ENCODE data around the gene CCDC57.

CCDC57 gene

GRCh38 chr17:82170412-82170961 lies 42.2 kb downstream of the CCDC57 start:
- H3K4me3 ChIP-seq (ENCODE audit: low read length): no peak overlapping the region
- DNase-seq (ENCODE audit: low read depth, low spot score): no peak

DNA sequence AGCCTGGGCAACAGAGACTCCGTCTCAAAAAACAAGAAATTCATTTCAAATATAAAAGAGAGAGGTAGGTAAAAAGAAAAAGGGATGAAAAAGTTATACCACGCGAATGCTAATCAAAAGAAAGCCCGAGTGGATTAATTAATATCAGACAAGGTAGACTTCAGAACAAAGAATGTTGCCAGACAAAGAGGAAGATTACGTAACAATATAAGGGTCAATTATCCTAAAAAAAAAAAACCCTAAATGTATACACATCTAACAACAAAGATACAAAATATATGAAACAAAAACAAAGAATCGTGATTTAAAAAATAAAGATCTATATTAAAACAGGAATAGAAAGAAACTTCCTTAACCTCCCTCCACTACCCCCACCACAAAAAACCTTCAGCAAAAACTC lies 44.1 kb downstream of the CCDC57 start:
- DNase-seq (ENCODE audit: low read depth, low spot score): no peak
- no peak overlapping the region for H3K4me3 ChIP-seq (ENCODE audit: low read length)

DNA sequence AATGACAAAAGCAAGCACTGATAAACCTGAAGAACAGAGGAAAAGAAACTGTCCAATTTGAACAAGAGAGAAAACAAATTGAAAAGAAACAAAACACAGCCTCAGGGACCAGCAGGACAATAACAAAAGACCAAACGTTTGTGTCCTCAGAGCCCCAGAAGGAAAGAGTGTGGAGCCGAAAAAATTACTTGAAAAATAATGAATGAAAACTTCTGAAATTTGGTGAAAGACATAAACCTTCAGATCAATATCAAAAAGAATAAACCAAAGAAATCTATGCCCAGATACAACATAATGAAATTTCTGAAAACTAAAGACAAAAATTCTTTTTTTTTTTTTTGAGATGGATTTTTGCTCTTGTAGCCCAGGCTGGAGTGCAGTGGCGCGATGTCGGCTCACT lies 45.6 kb downstream of the CCDC57 start:
- DNase-seq (ENCODE audit: low read depth, low spot score): no peak

GRCh38 chr17:82164853-82165252 lies 47.8 kb downstream of the CCDC57 start:
- DNase-seq (ENCODE audit: low read depth, low spot score): no peak
- no peak overlapping the region for H3K4me3 ChIP-seq (ENCODE audit: low read length)

More for the DNA sequence above, 45.6 kb downstream of the CCDC57 start:
- H3K4me3 ChIP-seq (ENCODE audit: low read length): no peak overlapping the region

DNA sequence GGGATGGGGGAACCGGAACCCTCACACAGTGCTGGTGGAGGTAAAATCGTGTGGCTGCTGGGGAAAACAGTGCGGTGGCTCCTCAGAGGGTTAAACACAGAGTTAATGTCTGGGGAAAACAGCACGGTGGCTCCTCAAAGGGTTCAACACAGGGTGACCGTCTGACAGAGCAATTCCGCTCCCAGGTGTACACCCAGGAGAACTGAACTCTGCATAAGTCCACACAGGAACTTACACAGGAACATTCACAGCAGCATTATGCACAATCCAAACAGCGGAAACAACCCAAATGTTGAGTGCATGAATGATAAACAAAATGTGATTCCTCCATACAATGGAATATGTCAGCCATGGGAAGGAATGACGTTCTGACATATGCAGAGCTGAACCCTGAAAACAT lies 51.4 kb downstream of the CCDC57 start:
- H3K4me3 ChIP-seq (ENCODE audit: low read length): no peak overlapping the region
- no peak for DNase-seq (ENCODE audit: low read depth, low spot score)

GRCh38 chr17:82160075-82160474 lies 52.6 kb downstream of the CCDC57 start:
- no peak overlapping the region for H3K4me3 ChIP-seq (ENCODE audit: low read length)
- no peak for DNase-seq (ENCODE audit: low read depth, low spot score)

- no peak for DNase-seq (ENCODE audit: low read depth, low spot score)
- H3K4me3 ChIP-seq (ENCODE audit: low read length): no peak overlapping the region
These were observed 53.8 kb downstream of the CCDC57 start for GRCh38 chr17:82158825-82159224.

DNA sequence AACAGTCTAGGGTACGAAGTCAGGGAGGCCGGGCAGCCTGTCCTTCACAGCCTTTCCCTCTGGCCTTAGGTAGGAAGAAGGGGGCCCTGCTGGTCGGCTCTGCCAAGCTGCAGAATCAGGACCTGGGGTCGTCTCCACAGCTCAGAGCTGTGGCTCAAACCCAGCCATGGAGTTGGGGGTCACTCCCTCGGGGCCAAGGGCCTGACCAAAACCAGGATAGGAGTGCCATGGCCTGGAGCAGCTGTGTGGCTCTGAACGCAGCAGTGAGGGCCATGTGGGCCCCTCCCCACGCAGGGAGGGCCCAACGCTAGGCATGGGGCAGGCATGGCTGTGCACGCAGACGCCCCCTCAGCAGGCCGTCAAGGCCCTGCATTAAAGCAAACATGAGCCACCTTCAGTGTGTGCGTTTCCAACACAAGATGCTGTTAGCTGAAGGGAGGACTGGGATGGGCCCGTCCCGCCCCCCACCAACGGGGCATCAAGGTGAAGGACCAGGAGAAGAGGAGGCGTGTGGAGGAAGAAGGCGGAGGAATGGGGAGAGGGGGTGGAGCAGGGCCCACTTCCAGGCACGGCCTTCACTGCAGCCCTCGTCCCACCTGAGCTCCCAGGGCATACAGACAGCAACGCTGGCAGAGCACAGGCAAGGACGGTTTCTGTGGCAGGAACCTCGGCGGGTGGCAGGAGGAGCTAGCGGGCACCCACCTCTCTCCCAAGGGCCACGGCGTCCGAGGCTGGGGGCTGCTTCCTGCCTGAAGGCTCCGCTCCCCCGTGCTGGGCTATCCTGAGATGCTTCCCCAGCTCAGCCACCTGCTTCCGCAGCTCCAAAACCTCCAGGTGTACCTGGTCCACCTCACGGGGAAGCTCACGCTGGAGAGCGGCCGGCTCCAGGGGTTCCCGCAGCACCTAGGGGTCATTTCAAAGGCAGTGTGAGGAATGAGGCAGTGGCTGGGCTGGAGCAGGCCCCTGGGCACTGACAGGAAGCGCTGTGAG lies 55.3 kb downstream of the CCDC57 start:
- no peak overlapping the region for H3K4me3 ChIP-seq (ENCODE audit: low read length)
- no peak for DNase-seq (ENCODE audit: low read depth, low spot score)

DNA sequence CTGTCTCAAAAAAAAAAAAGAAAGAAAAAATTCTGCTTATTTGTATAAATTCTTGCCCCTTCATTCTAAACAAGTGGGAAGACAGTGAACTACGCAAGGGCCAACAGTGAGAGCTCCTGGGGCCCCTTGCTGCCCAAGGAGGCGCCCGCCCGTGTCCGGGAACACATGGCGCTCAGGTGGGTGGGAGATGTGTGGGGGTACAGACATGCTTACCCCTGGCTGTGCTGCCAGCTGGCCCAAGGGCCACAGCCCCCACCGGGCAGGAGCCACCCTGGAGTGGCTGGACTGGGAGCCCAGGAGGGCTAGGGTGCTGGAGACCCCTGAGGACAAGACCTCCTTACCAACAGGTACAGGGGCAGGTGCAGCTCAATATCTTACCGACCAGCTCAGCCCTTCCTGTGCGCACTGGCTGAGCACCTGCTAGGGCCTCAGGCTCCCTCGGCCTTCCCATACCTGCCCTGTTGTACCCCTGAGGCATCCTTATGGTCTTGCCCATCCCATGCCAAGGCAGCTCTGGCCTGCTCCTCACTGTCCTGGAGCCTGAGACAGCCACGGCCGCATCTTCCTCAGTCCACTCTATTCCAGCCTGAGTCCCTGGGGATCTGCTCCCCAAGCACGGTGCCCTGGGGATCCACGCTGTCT lies 56.2 kb downstream of the CCDC57 start:
- H3K4me3 ChIP-seq (ENCODE audit: low read length): no peak overlapping the region
- no peak for DNase-seq (ENCODE audit: low read depth, low spot score)

- DNase-seq (ENCODE audit: low read depth, low spot score): no peak
- no peak overlapping the region for H3K4me3 ChIP-seq (ENCODE audit: low read length)
These were observed 57.0 kb downstream of the CCDC57 start for GRCh38 chr17:82155606-82156005.

DNA sequence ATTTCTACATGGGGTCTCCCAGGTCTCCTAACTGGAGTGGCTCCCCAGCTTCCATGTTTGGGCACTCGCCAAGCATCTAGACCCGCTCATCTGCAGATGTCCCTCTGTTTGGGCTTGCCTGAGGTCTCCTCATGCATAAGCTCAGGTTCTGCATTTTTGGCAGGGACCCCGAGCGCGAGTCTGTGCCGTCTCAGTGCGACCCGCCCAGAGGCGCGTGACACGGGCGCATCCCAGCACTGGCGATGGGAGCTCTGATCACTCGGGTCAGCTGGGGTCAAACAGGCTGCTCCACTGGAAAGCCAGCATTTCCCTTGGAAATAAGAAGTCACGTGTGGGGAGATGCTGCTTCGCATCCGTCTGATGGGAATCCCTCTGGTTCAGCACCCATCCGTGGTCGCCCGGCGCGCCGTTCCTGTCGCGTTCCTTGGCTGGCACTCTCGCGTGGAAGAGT lies 57.7 kb downstream of the CCDC57 start:
- DNase-seq (ENCODE audit: low read depth, low spot score): no peak
- no peak overlapping the region for H3K4me3 ChIP-seq (ENCODE audit: low read length)

DNA sequence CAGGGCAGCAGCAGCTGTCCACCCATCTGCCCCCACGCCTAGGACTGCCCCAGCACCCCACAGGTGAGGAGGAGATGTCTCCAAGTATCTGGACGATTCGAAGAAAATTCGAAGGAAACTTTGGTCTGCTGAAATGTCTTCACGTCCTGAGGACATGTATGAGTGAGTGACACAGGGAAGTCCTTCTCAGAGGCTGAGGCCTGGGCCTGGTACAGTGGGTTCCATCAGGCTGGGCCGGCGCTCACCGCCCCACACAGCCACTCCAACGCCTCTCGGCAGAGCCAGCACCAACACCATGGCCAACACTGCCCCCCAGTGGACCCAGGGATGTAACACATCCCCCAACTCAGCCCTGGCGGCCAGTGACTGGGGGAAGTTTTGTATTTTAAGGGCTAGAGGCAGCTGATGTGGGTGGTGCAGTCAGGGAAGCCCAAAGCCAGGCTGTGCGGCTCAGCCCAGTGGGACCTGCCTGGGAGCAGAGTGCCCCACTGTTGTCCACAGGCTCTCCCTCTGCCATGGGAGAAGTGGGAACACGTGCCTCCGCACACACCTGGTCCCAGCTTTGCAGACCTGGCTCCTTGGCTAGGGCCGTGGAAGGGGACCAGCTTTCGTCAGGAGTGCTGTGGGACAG lies 58.8 kb downstream of the CCDC57 start:
- peak; percentile 62 for DNase-seq (ENCODE audit: low read depth, low spot score)
- H3K4me3 ChIP-seq (ENCODE audit: low read length): no peak overlapping the region

DNA sequence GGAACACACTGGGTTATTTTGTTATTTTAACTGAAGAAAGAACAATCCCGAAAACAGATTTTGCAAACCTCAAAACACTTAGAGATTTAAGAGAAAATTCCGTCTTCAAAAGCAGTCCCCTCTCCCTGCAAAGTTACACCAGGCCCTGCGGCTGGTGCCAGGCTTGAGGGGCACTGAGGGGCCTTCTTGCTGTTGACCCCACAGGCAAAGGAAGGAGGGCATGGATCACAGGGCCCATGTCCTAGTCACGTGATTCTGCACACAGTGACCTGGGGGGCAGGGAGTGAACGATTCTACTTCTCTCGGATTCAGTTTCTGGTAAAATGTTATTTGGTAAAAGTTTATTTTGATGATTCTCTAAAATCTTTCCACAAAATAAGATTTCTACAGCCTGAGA lies 59.3 kb downstream of the CCDC57 start:
- no peak for DNase-seq (ENCODE audit: low read depth, low spot score)
- H3K4me3 ChIP-seq (ENCODE audit: low read length): no peak overlapping the region

DNA sequence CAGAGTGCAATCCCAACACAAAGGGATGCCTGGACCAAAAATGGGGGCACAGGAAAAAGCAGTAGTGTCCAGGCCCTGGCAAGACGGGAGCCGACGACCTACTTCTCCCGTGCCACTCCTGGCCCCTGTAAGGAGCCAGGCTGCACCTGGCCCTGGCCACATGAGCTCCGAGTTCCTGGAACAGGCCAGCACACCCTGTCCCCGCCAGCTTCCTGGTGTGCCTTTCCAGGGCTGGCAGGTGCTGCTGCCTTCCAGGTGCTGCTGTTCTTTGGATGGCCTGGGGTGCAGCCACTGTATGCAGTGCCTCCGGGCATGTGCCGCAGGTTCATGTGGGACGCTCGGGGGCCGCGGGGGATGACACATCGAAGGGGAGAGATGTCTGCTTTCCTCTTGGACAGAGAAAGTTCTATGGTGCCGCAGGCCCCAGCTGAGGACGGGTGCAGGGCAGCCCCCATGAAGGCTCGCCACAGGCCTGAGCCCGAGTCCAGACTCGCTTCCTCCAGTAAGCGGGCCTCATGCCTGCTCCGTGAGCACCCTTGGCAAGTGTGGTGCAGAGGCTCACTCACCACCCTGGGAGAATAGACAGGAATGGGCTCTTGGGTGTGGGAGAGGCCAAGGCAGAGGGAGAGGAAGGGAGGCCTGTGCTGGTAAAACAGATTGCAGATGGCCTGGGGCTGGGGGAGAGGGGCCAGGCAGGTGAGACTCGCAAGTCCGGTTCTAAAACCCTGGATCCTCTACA lies 59.9 kb downstream of the CCDC57 start:
- DNase-seq (ENCODE audit: low read depth, low spot score): no peak

DNA sequence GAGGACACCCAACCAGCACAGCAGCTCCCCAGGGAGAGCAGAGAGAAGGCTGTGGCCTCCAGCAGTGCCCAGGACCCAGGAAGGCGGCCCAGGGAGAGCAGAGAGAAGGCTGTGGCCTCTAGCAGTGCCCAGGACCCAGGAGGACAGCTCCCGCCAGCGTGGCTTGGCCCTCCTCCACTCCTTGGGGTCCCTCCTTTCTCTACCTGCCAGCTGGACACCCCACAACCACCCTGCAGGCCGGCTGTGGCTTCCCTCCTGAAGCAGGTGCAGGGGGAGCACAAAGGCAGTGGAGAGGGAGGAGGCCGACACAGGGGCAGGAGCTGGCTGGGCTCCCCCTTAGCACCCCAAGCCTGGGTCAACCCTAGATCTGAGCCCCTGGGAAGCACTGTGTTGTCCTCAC lies 60.5 kb downstream of the CCDC57 start:
- no peak for DNase-seq (ENCODE audit: low read depth, low spot score)
- H3K4me3 ChIP-seq (ENCODE audit: low read length): no peak overlapping the region

More for the DNA sequence above, 59.9 kb downstream of the CCDC57 start:
- no peak overlapping the region for H3K4me3 ChIP-seq (ENCODE audit: low read length)

- H3K4me3 ChIP-seq (ENCODE audit: low read length): no peak overlapping the region
- no peak for DNase-seq (ENCODE audit: low read depth, low spot score)
These were observed 61.3 kb downstream of the CCDC57 start for GRCh38 chr17:82151106-82151957.

DNA sequence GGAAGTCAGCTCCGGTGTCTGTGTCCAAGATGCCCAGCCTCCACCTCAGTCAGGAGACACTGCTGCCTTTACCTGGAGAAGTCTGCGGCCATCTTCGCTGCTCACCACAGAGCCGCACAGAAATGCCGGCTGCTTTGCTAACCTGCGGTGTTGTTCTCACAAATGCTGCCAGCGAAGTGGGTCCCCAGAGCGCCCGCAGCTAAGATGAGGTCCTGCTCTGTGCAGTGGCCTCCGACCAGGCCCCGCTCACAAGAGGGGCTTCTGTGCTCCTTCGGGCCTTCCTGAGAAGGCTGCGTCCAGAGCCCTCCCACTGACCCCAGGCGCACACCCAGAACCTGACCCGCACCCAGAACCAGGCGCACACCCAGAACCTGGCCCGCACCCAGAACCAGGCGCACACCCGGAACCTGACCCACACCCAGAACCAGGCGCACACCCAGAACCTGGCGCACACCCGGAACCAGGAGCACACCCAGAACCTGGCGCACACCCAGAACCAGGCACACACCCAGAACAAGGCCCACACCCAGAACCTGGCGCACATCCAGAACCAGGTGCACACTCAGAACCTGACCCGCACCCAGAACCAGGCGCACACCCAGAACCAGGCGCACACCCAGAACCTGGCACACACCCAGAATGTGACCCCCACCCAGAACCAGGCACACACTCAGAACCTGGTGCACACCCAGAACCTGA lies 63.1 kb downstream of the CCDC57 start:
- DNase-seq (ENCODE audit: low read depth, low spot score): no peak

GRCh38 chr17:82148997-82149396 lies 63.6 kb downstream of the CCDC57 start:
- no peak for DNase-seq (ENCODE audit: low read depth, low spot score)

More for the DNA sequence above, 63.1 kb downstream of the CCDC57 start:
- no peak overlapping the region for H3K4me3 ChIP-seq (ENCODE audit: low read length)

More at GRCh38 chr17:82148997-82149396, 63.6 kb downstream of the CCDC57 start:
- no peak overlapping the region for H3K4me3 ChIP-seq (ENCODE audit: low read length)
